Neutrophil (primary cell): ENCODE results near the gene CDKAL1.

Experiments used
- H3K27ac ChIP-seq: fragments of 200-600 bp; sonication (generic); 2 replicates; pipeline ENCODE4 v1.5.1; 2016; ENCODE audit warnings: mild to moderate bottlenecking, moderate library complexity
- H3K27me3 ChIP-seq: fragments of 200-600 bp; sonication (generic); 2 replicates; pipeline ENCODE4 v1.6.0; 2016; ENCODE audit warnings: mild to moderate bottlenecking
- H3K36me3 ChIP-seq: fragments of 200-600 bp; sonication (generic); 2 replicates; pipeline ENCODE4 v1.5.1; 2017
- H3K4me1 ChIP-seq, 2 experiments: fragments of 200-600 bp in 1 of 2; sonication (generic) in 1 of 2; 1 replicate in 1 of 2; 2 replicates in 1 of 2; pipeline versions ENCODE4 v1.5.1 to v1.6.1; 2013 to 2016; ENCODE audit warnings: low read depth in 1 of 2, low read length in 1 of 2, mild to moderate bottlenecking in 1 of 2, moderate library complexity in 1 of 2; ENCODE audit not compliant: control insufficient read depth in 1 of 2, insufficient read depth in 1 of 2
- H3K4me3 ChIP-seq, 2 experiments: fragments of 200-600 bp in 1 of 2; sonication (generic) in 1 of 2; 1 replicate in 1 of 2; 2 replicates in 1 of 2; pipeline ENCODE4 v1.5.1; 2013 to 2016; ENCODE audit warnings: low read depth in 1 of 2, low read length in 1 of 2, mild to moderate bottlenecking in 1 of 2, moderate library complexity in 1 of 2
- H3K9me3 ChIP-seq: fragments of 200-600 bp; sonication (generic); 2 replicates; pipeline ENCODE4 v1.5.1; 2016
- TF ChIP-seq, protein P1 (sequence below): fragments of 200-600 bp; sonication (generic); IDR thresholded peaks from 2 replicates; pipeline ENCODE4 v1.5.1; 2016; ENCODE audit warnings: antibody characterized with exemption

Gene CDKAL1

GRCh38 chr6:20983961-20984360, 449.7 kb downstream of the CDKAL1 start:
- Histone ChIP-seq H3K36me3 (no peaks in the 10 kb centered on the region), H3K4me1 (no peaks in the 10 kb centered on the region), H3K27ac (no peak overlapping the region), H3K4me3 (no peak overlapping the region), H3K9me3 (no peaks in the 10 kb centered on the region), H3K27me3 (no peaks in the 10 kb centered on the region)
- TF ChIP-seq, protein P1, sequence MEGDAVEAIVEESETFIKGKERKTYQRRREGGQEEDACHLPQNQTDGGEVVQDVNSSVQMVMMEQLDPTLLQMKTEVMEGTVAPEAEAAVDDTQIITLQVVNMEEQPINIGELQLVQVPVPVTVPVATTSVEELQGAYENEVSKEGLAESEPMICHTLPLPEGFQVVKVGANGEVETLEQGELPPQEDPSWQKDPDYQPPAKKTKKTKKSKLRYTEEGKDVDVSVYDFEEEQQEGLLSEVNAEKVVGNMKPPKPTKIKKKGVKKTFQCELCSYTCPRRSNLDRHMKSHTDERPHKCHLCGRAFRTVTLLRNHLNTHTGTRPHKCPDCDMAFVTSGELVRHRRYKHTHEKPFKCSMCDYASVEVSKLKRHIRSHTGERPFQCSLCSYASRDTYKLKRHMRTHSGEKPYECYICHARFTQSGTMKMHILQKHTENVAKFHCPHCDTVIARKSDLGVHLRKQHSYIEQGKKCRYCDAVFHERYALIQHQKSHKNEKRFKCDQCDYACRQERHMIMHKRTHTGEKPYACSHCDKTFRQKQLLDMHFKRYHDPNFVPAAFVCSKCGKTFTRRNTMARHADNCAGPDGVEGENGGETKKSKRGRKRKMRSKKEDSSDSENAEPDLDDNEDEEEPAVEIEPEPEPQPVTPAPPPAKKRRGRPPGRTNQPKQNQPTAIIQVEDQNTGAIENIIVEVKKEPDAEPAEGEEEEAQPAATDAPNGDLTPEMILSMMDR, result no peak

DNA sequence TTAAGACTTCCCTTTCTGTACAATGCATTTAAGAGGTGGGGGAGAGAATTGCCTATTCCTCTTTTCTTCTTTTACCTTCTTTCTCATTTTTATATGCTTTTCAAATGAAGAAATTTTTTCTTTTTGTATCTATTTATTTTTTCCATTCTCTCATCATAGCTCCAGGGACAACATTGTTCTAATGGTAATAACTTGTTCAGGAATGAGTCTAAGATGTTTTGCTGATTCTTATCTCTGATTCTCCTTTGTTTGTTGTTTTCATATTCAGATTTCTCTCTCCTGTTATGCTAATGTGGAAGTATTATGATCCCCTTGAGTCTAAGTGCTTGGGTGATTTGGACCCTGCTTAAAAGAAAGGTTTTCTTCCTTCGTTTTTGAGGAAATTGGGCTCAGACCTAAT, 451.6 kb downstream of the CDKAL1 start:
- H3K27me3 ChIP-seq, result no peaks in the 10 kb centered on the region
- no peak overlapping the region for H3K27ac ChIP-seq

GRCh38 chr6:20991910-20992309, 457.7 kb downstream of the CDKAL1 start:
- H3K4me3 ChIP-seq, result no peak overlapping the region
- H3K36me3 ChIP-seq, result no peaks in the 10 kb centered on the region
- TF ChIP-seq, protein P1, result no peak
- no peaks in the 10 kb centered on the region for H3K27me3 ChIP-seq
- no peaks in the 10 kb centered on the region for H3K4me1 ChIP-seq
- no peaks in the 10 kb centered on the region for H3K9me3 ChIP-seq
- no peak overlapping the region for H3K27ac ChIP-seq

More for the DNA sequence above, 451.6 kb downstream of the CDKAL1 start:
- no peak overlapping the region for H3K4me3 ChIP-seq
- TF ChIP-seq, protein P1, result no peak
- no peaks in the 10 kb centered on the region for H3K9me3 ChIP-seq
- no peaks in the 10 kb centered on the region for H3K4me1 ChIP-seq
- no peaks in the 10 kb centered on the region for H3K36me3 ChIP-seq

- Histone ChIP-seq H3K36me3 (no peaks in the 10 kb centered on the region), H3K9me3 (no peaks in the 10 kb centered on the region), H3K27me3 (no peaks in the 10 kb centered on the region), H3K4me1 (no peaks in the 10 kb centered on the region), H3K27ac (no peak overlapping the region), H3K4me3 (no peak overlapping the region)
- TF ChIP-seq, protein P1, result no peak
Observed at GRCh38 chr6:20996099-20996498, 461.8 kb downstream of the CDKAL1 start.

DNA sequence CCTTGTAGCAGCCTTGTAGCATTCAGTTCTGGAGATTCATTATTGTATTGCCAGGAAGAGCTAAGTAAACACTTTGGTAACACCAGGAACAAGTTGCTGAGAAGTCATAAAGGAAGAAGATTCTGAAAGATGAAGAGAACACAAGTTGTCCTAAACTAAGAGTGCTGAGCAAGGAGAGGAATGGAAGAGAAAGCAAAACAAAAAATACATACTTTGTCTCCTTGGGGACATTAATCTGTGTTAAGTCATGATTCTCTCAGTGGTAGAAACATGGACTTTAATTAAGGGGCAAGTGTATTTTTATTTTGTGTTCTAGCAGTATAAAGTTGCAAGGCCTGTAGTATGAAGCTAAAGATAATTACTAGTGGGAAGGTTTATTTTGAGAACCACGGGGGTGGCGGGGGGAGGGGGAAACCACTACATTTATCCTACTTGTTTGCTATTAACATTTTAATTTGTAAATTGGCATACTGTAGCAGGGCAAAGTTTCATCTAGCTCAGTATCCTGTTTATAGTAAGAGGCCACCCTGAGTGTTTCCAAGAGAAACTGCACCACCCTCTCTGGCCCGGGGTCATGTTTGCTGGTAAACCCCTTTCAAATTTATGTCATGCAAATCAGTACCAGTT, 463.0 kb downstream of the CDKAL1 start:
- TF ChIP-seq, protein P1, result no peak
- Histone ChIP-seq H3K36me3 (no peaks in the 10 kb centered on the region), H3K4me3 (no peak overlapping the region), H3K4me1 (no peaks in the 10 kb centered on the region), H3K9me3 (no peaks in the 10 kb centered on the region), H3K27me3 (no peaks in the 10 kb centered on the region), H3K27ac (no peak overlapping the region)
